OCI-M2 (cell line): Measurements from ENCODE around the gene DCLRE1B.
"Not testable (repeated sequence)": the region's sequence is repeated elsewhere in the genome, so short reads cannot be mapped to it uniquely, and the experiment has no call there.

Source experiments
- DNase-seq: peaks from one replicate; lab custom pipeline; 2025; ENCODE audit not compliant: unreplicated experiment; lab: John Stamatoyannopoulos, UW

Gene DCLRE1B

DNA sequence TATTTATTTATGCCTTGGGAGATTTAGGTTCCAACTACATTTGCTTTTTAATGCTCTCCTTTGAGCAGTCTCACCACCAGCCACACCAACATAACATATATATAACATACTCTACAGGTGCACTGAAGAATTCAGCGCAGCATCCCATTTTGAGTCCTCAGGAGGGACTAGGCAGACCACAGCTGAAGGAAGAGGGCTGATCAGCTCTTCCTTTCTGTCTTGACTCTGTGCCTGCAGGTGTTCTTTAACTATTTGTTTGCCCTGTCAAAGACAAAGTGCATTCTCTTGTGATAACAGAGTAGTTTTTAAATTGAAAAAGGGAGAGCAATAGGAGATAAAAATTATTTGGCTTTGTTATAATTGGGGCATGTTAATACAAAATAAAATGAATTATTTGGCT is 41.0 kb downstream of the DCLRE1B start:
- no peak for DNase-seq

GRCh38 chr1:113946678-113947387 is 41.7 kb downstream of the DCLRE1B start:
- DNase-seq, result no peak

DNA sequence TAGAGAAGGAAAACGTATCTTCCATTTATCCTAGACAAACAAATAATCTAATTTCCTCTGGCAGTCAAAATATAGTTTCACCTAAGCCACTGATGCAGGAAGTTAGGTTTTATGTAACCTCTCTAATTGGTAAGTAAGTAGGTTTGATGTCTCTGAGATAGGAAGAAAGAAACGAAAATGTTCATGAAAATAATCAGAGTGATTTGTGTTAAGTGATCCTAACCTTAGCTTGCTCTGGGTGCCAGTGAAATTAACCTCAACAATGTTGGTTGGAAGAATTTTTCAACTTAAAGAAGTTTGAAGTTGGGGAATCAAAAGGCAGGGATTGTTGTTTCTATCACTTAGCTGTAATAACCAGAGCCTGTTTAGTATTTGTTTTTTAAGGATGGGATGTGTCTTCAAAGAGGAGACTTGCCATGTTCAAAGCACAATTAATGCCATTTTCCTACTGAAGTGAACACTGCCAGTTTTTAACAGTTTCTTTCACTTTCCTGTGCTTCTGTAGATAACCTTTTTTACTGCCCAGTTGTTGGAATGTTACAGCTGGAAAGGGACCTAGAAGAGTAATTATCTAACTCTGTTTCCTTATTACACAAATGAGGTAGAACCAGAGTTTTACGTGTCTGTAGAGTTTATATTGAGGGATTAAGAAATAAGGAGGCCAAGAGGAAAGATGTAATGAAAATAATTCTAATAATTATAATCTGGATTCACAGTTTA is 42.4 kb downstream of the DCLRE1B start:
- DNase-seq, result no peak

DNA sequence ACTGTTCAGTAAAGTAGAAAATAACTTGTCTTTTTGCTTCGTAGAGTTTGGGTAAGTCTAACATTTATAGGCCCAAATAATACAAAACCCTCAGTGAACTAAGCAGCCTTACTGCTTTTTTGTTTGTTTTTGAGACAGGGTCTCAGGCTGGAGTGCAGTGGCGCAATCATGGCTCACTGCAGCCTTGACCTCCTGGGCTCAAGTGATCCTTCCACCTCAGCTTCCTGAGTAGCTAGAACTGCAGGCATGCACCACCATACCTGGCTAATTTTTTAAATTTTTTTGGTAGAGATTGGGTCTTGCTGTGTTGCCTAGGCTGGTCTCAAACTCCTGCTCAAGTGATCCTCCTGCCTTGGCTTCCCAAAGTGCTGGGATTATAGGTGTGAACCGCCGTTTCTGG is 43.0 kb downstream of the DCLRE1B start:
- not testable (repeated sequence) for DNase-seq

DNA sequence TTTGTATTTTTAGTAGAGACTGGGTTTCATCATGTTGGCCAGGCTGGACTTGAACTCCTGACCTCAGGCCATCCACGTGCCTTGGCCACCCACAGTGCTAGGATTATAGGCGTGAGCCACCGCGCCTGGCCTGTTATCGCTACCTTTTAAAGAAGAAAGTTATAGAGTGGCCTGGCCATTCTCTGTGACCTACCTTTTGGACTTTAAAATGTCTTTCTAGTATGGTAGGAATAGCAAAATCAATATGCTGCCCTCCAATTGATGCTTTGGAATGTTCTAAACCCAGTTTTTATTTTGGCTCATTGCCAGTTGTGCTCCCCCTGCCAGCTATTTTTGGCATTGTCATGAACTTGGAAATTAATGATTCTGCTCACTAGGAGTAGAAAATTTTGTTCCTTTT is 43.9 kb downstream of the DCLRE1B start:
- DNase-seq, result no peak

- no peak for DNase-seq
Measured at GRCh38 chr1:113950908-113951307, 45.8 kb downstream of the DCLRE1B start.

GRCh38 chr1:113951719-113952118 is 46.6 kb downstream of the DCLRE1B start:
- DNase-seq, result no peak

DNA sequence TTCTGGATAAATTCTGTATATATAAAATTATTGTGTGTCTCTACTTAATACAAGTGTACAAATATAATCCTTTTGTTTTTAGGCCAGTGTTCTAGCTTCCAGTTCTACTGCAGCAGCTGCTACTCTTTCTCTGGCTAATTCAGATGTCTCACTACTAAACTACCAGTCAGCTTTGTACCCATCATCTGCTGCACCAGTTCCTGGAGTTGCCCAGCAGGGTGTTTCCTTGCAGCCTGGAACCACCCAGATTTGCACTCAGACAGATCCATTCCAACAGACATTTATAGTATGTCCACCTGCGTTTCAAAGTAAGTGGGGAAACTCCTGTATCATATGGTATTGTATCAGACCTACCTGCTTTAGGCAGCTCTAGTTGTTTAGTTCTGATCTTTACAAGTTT is 52.9 kb downstream of the DCLRE1B start:
- no peak for DNase-seq

GRCh38 chr1:113958691-113959090 is 53.6 kb downstream of the DCLRE1B start:
- no peak for DNase-seq

GRCh38 chr1:113963281-113963906 is 58.3 kb downstream of the DCLRE1B start:
- no peak for DNase-seq
